HepG2 (cell line): ENCODE results near the gene SAMD8. TPM values are rescaled to one million over a fixed set of nuclear protein-coding genes. Genes with fewer than 3 reads are reported as not detected.
A peak's percentile ranks its signal among the peaks of the same experiment; 100 is the strongest.

ENCODE experiments used
- ATAC-seq: fragments of 200-7000 bp; cut with Tn5 transposase; 3 replicates; pipeline ENCODE4 v1.9.1; 2020; ENCODE audit warnings: mild to moderate bottlenecking, moderate library complexity
- BruUV-seq: library from RNA; stranded (reverse); fragments of 400-500 nt; replicated peaks from 2 replicates; lab custom pipeline; 2021; lab: Mats Ljungman, UMichigan
- CTCF ChIA-PET: fragments of 300-600 bp; formaldehyde crosslinking; extraction: SDS; loops from one replicate; lab custom pipeline; 2021; ENCODE audit warnings: low total read pairs, inconsistent platforms, low intra/inter-chr PET ratio; lab: Yijun Ruan, JAX
- POLR2A ChIA-PET: fragments of 350-600 bp; sonication (Branson Sonifier 250); formaldehyde crosslinking; loops from one replicate; lab custom pipeline; 2020; ENCODE audit warnings: antibody characterized with exemption, inconsistent platforms; lab: Yijun Ruan, JAX
- DNase-seq: peaks from one replicate; pipeline ENCODE4 v3.0.0-alpha.2; 2015; ENCODE audit warnings: low spot score
- FAIRE-seq: peaks from 3 replicates; lab custom pipeline; 2011; peaks lifted over from hg19 to GRCh38; lab: Jason Lieb, UNC
- H2AFZ ChIP-seq: one replicate; pipeline ENCODE4 v1.6.1; 2011; ENCODE audit warnings: low read length, inconsistent platforms
- H3K27ac ChIP-seq: fragments of 300-600 bp; 3 replicates; pipeline ENCODE4 v1.8.0; 2011; ENCODE audit warnings: mixed run types, mild to moderate bottlenecking, mixed read lengths, low read length, inconsistent platforms; ENCODE audit not compliant: insufficient read depth; ENCODE audit errors: extremely low read length
- H3K27me3 ChIP-seq, 2 experiments: fragments of 200-600 bp in 1 of 2; 2 replicates in 1 of 2; 3 replicates in 1 of 2; pipeline versions ENCODE4 v1.6.0 to v1.8.0; 2011; ENCODE audit warnings: low read length in 2 of 2, mild to moderate bottlenecking in 2 of 2, moderate library complexity in 2 of 2, inconsistent platforms in 1 of 2; ENCODE audit not compliant: insufficient read depth in 2 of 2, control insufficient read depth in 1 of 2
- H3K36me3 ChIP-seq, 2 experiments: fragments of 200-600 bp in 1 of 2; replicated peaks in 1 of 2; 2 replicates in 1 of 2; 3 replicates in 1 of 2; pipeline versions ENCODE4 v1.5.1 to v1.8.0; 2011; ENCODE audit warnings: low read length in 2 of 2, inconsistent platforms in 1 of 2; ENCODE audit not compliant: insufficient read depth in 2 of 2, control insufficient read depth in 1 of 2
- H3K4me1 ChIP-seq: 2 replicates; pipeline ENCODE4 v1.5.1; 2012; ENCODE audit warnings: low read length, inconsistent platforms; ENCODE audit not compliant: insufficient read depth
- H3K4me2 ChIP-seq: 2 replicates; pipeline ENCODE4 v1.6.0; 2011; ENCODE audit warnings: low read depth, low read length, inconsistent platforms
- H3K4me3 ChIP-seq, 3 experiments: fragments of 200-600 bp in 1 of 3; sonication (generic), shearing (Covaris generic) in 1 of 3; replicated peaks in 1 of 3; 2 replicates each; pipeline ENCODE4 v1.5.1; 2011 to 2016; ENCODE audit warnings: low read length in 3 of 3, inconsistent platforms in 2 of 3, low read depth in 2 of 3, mild to moderate bottlenecking in 2 of 3, control low read depth in 1 of 3, mixed read lengths in 1 of 3; ENCODE audit not compliant: insufficient read depth in 1 of 3
- H3K79me2 ChIP-seq: one replicate; pipeline ENCODE4 v1.6.1; 2011; ENCODE audit warnings: low read length, inconsistent platforms; ENCODE audit not compliant: insufficient read depth
- H3K9ac ChIP-seq: 2 replicates; pipeline ENCODE4 v1.6.0; 2011; ENCODE audit warnings: mild to moderate bottlenecking, low read depth, low read length, inconsistent platforms; ENCODE audit not compliant: insufficient read depth
- H3K9me3 ChIP-seq: 2 replicates; pipeline ENCODE4 v1.5.1; 2012; ENCODE audit warnings: mild to moderate bottlenecking, low read length
- H4K20me1 ChIP-seq: 2 replicates; pipeline ENCODE4 v1.6.0; 2011; ENCODE audit warnings: inconsistent platforms, mild to moderate bottlenecking, low read length, moderate library complexity; ENCODE audit not compliant: insufficient read depth
- MAF1 ChIP-seq: sonication (generic); formaldehyde crosslinking; IDR thresholded peaks from 2 replicates; pipeline ENCODE4 v1.5.0; 2020; ENCODE audit warnings: missing genetic modification reagents, borderline replicate concordance
- NFKBIZ ChIP-seq: IDR thresholded peaks from 2 replicates; pipeline ENCODE4 v1.6.1; 2018; ENCODE audit warnings: missing genetic modification reagents, missing compliant biosample characterization
- TBL1XR1 ChIP-seq: fragments of 150-350 bp; IDR thresholded peaks from 2 replicates; pipeline ENCODE4 v1.6.1; 2014; ENCODE audit warnings: borderline replicate concordance, low read length; ENCODE audit not compliant: partially characterized antibody
- ZMYM2 ChIP-seq: sonication (generic); formaldehyde crosslinking; IDR thresholded peaks from 2 replicates; pipeline ENCODE4 v1.8.0; 2022; ENCODE audit warnings: mild to moderate bottlenecking, missing genetic modification reagents
- ZNF280D ChIP-seq: sonication (generic); formaldehyde crosslinking; IDR thresholded peaks from 2 replicates; pipeline ENCODE4 v1.5.1; 2020; ENCODE audit warnings: mild to moderate bottlenecking, missing genetic modification reagents
- ZNF296 ChIP-seq: sonication (generic); formaldehyde crosslinking; conservative IDR thresholded peaks from 2 replicates; pipeline ENCODE4 v1.5.0; 2020; ENCODE audit warnings: mild to moderate bottlenecking, missing genetic modification reagents
- ZNF549 ChIP-seq: sonication (generic); formaldehyde crosslinking; IDR thresholded peaks from 2 replicates; pipeline ENCODE4 v1.5.0; 2020; ENCODE audit warnings: missing genetic modification reagents
- WGBS: methylation state at CpG from one replicate; pipeline ENCODE4 v1.1.6; 2017; ENCODE audit warnings: low lambda C conversion rate; 5-methylcytosine and 5-hydroxymethylcytosine counted together
- in situ Hi-C: cut with HindIII; loops from 2 replicates; pipeline ENCODE4 v1.10.0; 2017; ENCODE audit warnings: low pct_unique_long_range_greater_than_20kb; ENCODE audit not compliant: extremely low pct_ligation_motif_present
- intact Hi-C: fragments of 100-400 bp; cut with micrococcal nuclease; formaldehyde crosslinking; loops from one replicate; pipeline ENCODE4 v1.10.0; 2022; ENCODE audit not compliant: unreplicated experiment
- polyA plus RNA-seq, 8 experiments: library from polyadenylated mRNA; depleted of rRNA in 3 of 8; stranded (reverse) in 7 of 8; unstranded in 1 of 8; fragments of >200 nt; fragmentation: Illumina TruSeq in 4 of 8; extraction: Trizol in 4 of 8; gene quantifications; 2 replicates each; pipeline versions ENCODE4 v1.2.1 to v1.2.3, GENCODE V29; 2011 to 2016; ENCODE audit warnings: low read depth in 4 of 8, missing spikeins in 1 of 8, mixed read lengths in 1 of 8; ENCODE audit not compliant: insufficient read depth in 1 of 8
- total RNA-seq, 5 experiments: library from RNA; depleted of rRNA; stranded (reverse); fragments of >200 nt; fragmentation: Illumina TruSeq; extraction: Trizol; gene quantifications; 2 replicates each; pipeline ENCODE4 v1.2.3, GENCODE V29; 2016; ENCODE audit warnings: low read depth in 1 of 5

Gene SAMD8
- total and polyA plus RNA-seq, 2 of the 13 experiments (the other 11 are each of a cell fraction or from before 2014, with no cell fraction given), result 10.4 to 13.2 TPM

- Histone ChIP-seq H4K20me1 (no peaks in the 10 kb centered on the region), H3K9me3 (no peaks in the 10 kb centered on the region), H3K36me3 (no peaks in the 10 kb centered on the region), H3K4me2 (no peak overlapping the region), H3K27me3 (peaks cover 1 to 25% of the 10 kb centered on the region in 2 experiments; a peak in 3 of 5 replicates), H3K4me1 (peaks cover 24% of the 10 kb centered on the region), H2AFZ (no peak overlapping the region), H3K79me2 (no peaks in the 10 kb centered on the region), H3K4me3 (no peak overlapping the region), H3K9ac (no peak overlapping the region), H3K27ac (no peak overlapping the region)
- no TSS peak for BruUV-seq
- intact Hi-C loops, result no loop called here
- no peak for ATAC-seq
- WGBS, result 6% methylated on average over 3 of the region's 4 CpGs
- ChIA-PET POLR2A (no interaction called here), CTCF (no interaction called here)
- no peak for FAIRE-seq
- in situ Hi-C loops, result no loop called here
- no peak for DNase-seq
- TF ChIP-seq ZNF549 (no peak), NFKBIZ (no peak), ZNF296 (no peak)
Observed at GRCh38 chr10:75080554-75080953, 30.9 kb upstream of the SAMD8 start.

GRCh38 chr10:75081379-75081778 lies 30.1 kb upstream of the SAMD8 start:
- BruUV-seq, result no TSS peak
- Histone ChIP-seq H3K9ac (no peak overlapping the region), H2AFZ (no peak overlapping the region), H3K36me3 (no peaks in the 10 kb centered on the region), H3K27me3 (peaks cover 1 to 30% of the 10 kb centered on the region in 2 experiments; a peak in 3 of 5 replicates), H4K20me1 (no peaks in the 10 kb centered on the region), H3K4me1 (peaks cover 29% of the 10 kb centered on the region), H3K4me2 (no peak overlapping the region), H3K79me2 (no peaks in the 10 kb centered on the region), H3K4me3 (no peak overlapping the region), H3K9me3 (no peaks in the 10 kb centered on the region), H3K27ac (no peak overlapping the region)
- DNase-seq (no peak), FAIRE-seq (no peak), ATAC-seq (peak; percentile 34)
- WGBS, result 64% methylated on average over 5 of the region's 5 CpGs
- in situ Hi-C loops (no loop called here), intact Hi-C loops (no loop called here)
- ChIA-PET CTCF (no interaction called here), POLR2A (no interaction called here)
- TF ChIP-seq ZMYM2 (CRISPR knock-in tag), result no peak
- no peak for TF ChIP-seq MAF1 (CRISPR knock-in tag)
- no peak for TF ChIP-seq TBL1XR1
- TF ChIP-seq ZNF280D (CRISPR knock-in tag), result no peak
